HUES6 (cell line): Measurements from ENCODE around the gene KRT14.
"Not testable (repeated sequence)": the region's sequence is repeated elsewhere in the genome, so short reads cannot be mapped to it uniquely, and the experiment has no call there.

ENCODE experiments used
- H3K27ac ChIP-seq: 2 replicates; pipeline ENCODE4 v1.7.0; 2013; ENCODE audit warnings: low read depth, mild to moderate bottlenecking, low read length, inconsistent platforms
- H3K27me3 ChIP-seq: 2 replicates; pipeline ENCODE4 v1.6.1; 2013; ENCODE audit warnings: low read length; ENCODE audit not compliant: control insufficient read depth, insufficient read depth
- H3K36me3 ChIP-seq: 2 replicates; pipeline ENCODE4 v1.6.1; 2013; ENCODE audit warnings: low read length; ENCODE audit not compliant: control insufficient read depth, insufficient read depth
- H3K4me1 ChIP-seq: 2 replicates; pipeline ENCODE4 v1.6.1; 2013; ENCODE audit warnings: low read length; ENCODE audit not compliant: control insufficient read depth, insufficient read depth
- H3K4me3 ChIP-seq: 2 replicates; pipeline ENCODE4 v1.5.1; 2013; ENCODE audit warnings: low read depth, low read length
- H3K9ac ChIP-seq: one replicate; pipeline ENCODE4 v1.6.1; 2013; ENCODE audit warnings: mild to moderate bottlenecking, low read length
- H3K9me3 ChIP-seq: 2 replicates; pipeline ENCODE4 v1.6.1; 2013; ENCODE audit warnings: low read depth, low read length; ENCODE audit not compliant: control insufficient read depth, insufficient read depth

Gene KRT14

DNA sequence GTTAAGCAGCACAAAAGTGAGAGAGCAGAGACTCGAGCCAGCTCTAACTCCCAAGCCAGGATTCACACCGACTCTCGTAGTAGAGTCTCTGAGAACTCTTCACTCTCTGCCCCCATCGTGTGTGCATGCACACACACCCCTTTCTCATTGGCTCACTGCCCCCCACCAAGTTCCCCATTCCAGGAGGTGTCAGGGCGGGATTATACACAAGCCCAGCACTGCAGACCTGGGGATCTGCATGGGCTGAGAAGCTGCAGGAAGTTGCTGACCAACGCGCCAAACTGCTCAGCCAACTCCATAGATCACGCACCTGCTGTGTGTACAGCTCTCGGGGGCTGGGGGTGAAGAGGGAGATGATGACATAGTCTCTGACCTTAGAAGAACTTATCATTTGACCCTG is 28.1 kb upstream of the KRT14 start:
- not testable (repeated sequence) for H3K27me3 ChIP-seq, H3K9me3 ChIP-seq, H3K4me3 ChIP-seq, H3K4me1 ChIP-seq, H3K9ac ChIP-seq, H3K27ac ChIP-seq, H3K36me3 ChIP-seq

DNA sequence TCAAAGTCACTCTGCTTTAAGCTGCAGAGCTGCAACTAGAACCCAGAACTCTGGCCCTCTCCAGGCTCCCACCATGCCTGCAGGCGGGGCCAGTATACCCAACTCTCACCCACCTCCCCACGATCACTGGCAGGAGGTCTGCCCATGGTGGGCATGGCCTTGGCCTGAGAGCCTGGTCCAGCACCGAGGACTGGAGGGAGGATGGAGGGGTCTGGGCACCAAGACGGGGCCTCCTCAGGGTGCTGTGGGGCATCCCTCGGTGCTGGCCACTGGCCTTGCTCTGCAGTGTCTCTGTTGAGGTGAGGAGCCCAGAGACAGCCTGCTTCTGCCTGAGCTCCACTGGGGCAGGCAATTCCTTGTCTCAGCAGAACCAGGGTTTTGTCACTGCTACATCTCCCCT is 27.4 kb upstream of the KRT14 start:
- Histone ChIP-seq H3K27ac (no peak overlapping the region), H3K9ac (no peak overlapping the region), H3K4me3 (no peak overlapping the region), H3K4me1 (no peaks in the 10 kb centered on the region), H3K36me3 (no peaks in the 10 kb centered on the region), H3K27me3 (no peaks in the 10 kb centered on the region; the same call in 1 of the 2 replicates), H3K9me3 (no peaks in the 10 kb centered on the region)

DNA sequence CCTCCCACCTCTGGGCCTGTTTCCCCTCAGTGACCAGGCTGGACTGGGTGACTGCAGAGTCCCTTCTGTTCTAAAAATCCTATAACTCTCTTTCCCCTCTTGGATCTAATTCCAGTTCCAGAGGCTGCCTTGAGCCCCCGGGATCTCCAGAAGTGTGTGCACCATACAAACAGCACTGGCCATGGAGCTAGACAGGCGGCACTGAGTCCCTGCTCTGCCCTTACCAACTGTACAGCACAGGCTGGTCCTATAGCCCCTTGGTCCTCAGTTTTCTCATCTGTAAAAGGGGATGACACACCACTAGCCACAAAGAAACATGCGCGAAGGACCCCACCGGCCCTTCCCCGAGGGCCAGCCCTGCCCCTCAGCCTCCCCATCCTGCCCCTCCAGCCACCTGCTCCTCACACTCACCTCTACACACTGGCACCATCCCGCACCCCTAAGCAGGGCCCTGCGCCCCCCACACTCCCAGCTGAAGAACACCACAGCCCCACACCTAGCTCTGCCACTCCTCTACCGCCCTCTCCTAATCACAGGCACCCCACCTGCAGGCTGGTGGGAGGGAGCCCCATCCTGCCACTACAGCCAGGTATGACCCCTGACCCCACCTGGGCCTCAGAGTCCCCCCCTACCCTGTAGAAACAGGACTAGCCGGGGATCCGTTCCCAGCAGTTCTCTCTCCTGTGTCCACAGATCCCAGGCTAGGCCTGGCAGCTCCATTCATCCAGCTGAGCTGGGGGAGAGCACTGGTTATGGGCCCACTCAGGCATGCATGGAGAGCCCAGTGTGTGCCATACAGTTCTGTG is 26.8 kb upstream of the KRT14 start:
- no peaks in the 10 kb centered on the region; the same call in 1 of the 2 replicates for H3K27me3 ChIP-seq
- no peaks in the 10 kb centered on the region for H3K36me3 ChIP-seq
- no peaks in the 10 kb centered on the region for H3K4me1 ChIP-seq
- H3K27ac ChIP-seq = no peak overlapping the region
- H3K9ac ChIP-seq = no peak overlapping the region
- no peaks in the 10 kb centered on the region for H3K9me3 ChIP-seq
- no peak overlapping the region for H3K4me3 ChIP-seq

DNA sequence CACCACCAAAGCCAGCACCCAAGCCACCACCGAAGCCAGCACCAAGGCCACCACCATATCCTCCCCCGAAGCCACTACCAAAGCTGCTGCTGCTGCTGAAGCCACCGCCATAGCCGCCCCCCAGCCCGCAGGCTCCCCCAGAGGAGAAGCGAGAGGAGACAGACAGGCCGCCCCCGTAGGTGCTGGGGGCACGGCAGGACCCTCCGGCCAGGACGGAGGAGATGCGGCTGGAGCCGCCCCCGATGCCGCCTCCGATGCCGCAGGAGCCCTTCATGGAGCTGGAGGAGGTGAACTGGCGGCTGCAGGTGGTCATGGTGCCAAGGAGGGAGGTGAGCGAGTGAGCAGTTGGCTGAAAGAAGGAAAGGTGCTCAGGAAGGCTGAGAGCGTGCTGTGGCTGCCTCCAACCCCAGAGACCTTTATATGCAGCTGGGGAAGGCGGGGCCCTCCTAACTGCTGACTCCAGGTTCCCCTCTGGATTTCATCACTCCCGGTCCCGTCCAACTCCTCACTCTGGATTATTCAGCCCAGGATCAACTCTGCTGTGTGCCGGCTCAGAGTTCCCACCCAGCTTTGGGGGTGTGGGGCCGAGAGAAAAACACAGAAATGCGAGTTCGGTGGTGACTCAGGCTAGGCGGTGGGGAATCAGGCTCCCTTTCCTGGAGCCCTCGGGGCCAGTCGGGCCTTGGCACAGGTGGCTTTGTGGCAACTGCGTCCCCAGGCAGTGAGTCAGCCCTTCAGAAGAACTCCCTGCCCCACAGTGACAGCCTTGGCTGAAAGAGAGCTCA is 25.9 kb upstream of the KRT14 start, which contains the start of gene KRT16:
Gene KRT16 (minus strand): TSS at position 392 of the 785 bp plus-strand sequence. CDS start 79 bp downstream, at position 313.
- H3K27me3 ChIP-seq, H3K4me1 ChIP-seq, H3K9me3 ChIP-seq, H3K27ac ChIP-seq, H3K36me3 ChIP-seq, H3K4me3 ChIP-seq, H3K9ac ChIP-seq: not testable (repeated sequence)

DNA sequence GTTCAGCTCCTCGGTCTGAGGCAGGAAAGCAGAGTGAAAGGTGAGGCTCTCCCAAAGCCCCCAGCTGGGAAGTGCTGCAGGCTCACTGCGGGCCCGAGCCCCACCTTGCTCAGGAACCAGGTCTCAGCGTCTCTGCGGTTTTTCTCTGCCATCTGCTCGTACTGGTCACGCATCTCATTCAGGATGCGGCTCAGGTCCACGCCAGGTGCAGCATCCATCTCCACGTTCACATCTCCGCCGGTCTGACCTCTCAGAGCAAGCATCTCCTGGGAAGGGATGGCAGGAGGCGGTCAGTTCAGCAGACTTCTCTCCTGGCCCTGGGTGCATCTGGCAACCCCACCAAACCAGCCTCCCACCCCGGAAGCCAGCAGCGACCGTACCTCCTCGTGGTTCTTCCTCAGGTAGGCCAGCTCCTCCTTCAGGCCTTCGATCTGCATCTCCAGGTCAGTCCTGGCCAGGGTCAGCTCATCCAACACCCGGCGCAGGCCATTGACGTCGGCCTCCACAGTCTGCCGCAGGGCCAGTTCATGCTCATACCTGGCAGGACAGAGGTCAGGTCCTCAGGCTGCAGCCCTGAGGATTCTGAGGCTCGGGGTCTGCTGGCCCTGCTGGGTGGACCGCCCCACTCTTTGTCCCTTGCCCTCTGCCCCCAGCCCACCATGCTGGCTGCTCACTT is 24.4 kb upstream of the KRT14 start:
- no peak overlapping the region for H3K4me3 ChIP-seq
- H3K36me3 ChIP-seq = no peaks in the 10 kb centered on the region
- H3K9ac ChIP-seq = no peak overlapping the region
- no peaks in the 10 kb centered on the region; the same call in 1 of the 2 replicates for H3K27me3 ChIP-seq
- no peak overlapping the region for H3K27ac ChIP-seq
- peaks cover 8% of the 10 kb centered on the region; the same call in 1 of the 2 replicates for H3K9me3 ChIP-seq
- H3K4me1 ChIP-seq = no peaks in the 10 kb centered on the region

DNA sequence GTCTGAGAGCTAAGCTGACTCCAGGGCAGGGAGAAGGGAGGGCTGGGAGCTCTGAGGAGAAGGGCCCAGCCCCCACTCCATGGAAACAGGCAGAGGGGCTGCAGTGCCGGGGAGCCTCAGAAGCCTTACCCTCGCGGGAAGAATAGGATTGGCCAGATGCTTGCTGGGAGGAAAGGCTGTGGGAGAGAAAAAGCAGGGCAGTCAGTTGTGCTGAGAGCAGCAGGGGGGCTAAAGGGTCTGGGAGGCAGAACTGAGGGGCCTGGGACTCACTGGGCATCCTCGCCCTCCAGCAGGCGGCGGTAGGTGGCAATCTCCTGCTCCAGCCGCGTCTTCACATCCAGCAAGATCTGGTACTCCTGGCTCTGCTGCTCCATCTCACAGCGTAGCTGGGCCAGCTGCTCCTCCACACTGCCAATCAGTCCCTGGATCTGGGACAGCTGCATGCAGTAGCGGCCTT is 23.4 kb upstream of the KRT14 start:
- not testable (repeated sequence) for H3K9ac ChIP-seq, H3K36me3 ChIP-seq

DNA sequence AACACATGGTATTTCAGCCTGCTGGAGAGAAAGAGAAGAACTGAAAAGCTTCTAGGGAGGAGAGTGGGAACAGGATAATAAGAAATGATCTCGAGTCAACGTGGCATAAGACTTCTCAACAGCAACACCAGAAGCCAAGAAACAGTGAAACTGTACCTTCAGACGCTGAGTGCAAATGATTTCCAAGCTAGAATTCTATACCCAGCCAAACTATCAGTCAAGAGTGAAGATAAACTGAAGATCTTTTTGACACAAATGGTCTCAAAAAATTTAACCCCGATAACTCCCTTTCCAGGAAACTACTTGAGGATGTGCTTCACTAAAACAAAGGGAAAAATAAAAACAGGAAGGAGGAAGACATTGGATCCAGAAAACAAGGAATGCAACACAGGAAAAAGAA is 20.2 kb upstream of the KRT14 start:
- H3K4me3 ChIP-seq, H3K27me3 ChIP-seq, H3K36me3 ChIP-seq, H3K27ac ChIP-seq, H3K9me3 ChIP-seq, H3K9ac ChIP-seq, H3K4me1 ChIP-seq: not testable (repeated sequence)

More for the DNA sequence above, 23.4 kb upstream of the KRT14 start:
- not testable (repeated sequence) for H3K27me3 ChIP-seq, H3K4me3 ChIP-seq, H3K4me1 ChIP-seq, H3K27ac ChIP-seq, H3K9me3 ChIP-seq

DNA sequence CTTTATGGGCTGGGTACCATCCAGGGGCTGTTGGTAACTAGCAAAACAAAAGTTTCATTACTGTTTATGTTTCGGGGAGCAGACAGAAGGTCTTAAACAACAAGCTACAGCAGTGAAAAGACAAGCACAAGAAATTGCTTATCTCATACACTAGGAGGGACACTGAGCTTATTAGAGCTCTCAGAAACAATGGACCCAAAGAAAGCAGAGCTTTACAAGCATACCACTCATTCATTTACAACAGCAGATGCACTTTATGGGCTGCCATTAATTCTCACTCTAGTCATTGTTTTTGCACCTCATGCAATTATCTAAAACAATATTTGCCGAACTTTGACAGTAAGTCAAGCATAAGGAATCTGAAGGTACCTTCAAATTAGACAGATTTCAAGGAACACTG is 15.8 kb upstream of the KRT14 start:
- Histone ChIP-seq H3K9me3 (peaks cover 8% of the 10 kb centered on the region; the same call in 1 of the 2 replicates), H3K4me3 (no peak overlapping the region), H3K27me3 (no peaks in the 10 kb centered on the region), H3K36me3 (no peaks in the 10 kb centered on the region), H3K9ac (no peak overlapping the region), H3K4me1 (no peaks in the 10 kb centered on the region), H3K27ac (no peak overlapping the region)

DNA sequence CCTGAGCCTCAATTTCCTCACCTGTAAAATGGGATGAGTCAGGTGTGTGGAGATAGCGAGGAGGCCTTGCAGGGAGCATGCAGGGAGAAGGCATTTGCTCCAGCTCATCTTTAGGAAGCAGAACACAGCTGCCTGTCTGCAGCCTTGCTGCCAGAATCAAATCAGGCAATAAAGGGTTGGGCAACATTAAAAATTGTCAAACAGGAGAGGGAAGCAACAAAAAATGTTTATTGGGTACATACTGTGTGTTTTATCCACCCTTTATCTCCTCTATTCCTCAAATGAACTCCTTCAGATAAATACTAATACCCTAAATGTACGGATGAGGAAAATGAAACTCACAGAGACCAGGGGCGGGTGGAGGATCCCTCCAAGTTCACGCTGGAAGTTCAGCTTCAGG is 13.6 kb upstream of the KRT14 start:
- no peaks in the 10 kb centered on the region for H3K36me3 ChIP-seq

DNA sequence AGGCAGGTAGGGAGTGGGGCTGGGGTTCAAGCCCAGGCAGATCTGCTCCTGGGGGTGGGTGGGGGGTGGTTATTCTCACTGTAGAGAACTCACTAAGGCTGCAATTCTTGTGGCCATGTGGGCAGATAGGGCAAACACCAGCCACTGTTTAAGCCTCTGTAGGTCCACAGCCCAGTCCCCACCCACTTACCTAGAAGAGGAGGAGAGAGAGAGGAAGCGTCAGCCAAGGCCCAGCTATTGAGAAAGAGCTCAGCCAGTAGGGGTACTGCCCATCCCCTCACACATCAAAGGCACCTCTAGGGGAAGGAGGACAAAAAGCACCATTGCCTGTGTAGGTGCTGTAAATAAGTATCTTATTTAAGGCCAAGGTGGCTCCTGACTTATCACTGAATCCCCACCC is 13.0 kb upstream of the KRT14 start:
- Histone ChIP-seq H3K4me3 (no peak overlapping the region), H3K9me3 (no peaks in the 10 kb centered on the region), H3K4me1 (no peaks in the 10 kb centered on the region), H3K27ac (no peak overlapping the region), H3K36me3 (no peaks in the 10 kb centered on the region), H3K27me3 (peaks cover 5% of the 10 kb centered on the region), H3K9ac (no peak overlapping the region)

More for the DNA sequence above, 13.6 kb upstream of the KRT14 start:
- Histone ChIP-seq H3K9ac (no peak overlapping the region), H3K27me3 (no peaks in the 10 kb centered on the region; the same call in 1 of the 2 replicates), H3K9me3 (no peaks in the 10 kb centered on the region), H3K4me3 (no peak overlapping the region), H3K4me1 (no peaks in the 10 kb centered on the region), H3K27ac (no peak overlapping the region)
